Astrocyte (in vitro differentiated cells and primary cell): ENCODE data around the gene FYN. TPM values are rescaled to one million over a fixed set of nuclear protein-coding genes. Genes with fewer than 3 reads are reported as not detected.

Source experiments
- DNase-seq: peaks from one replicate; pipeline ENCODE4 v3.0.0-alpha.2; 2010; ENCODE audit warnings: low read depth
- FAIRE-seq: peaks from 2 replicates; lab custom pipeline; 2011; peaks lifted over from hg19 to GRCh38; lab: Jason Lieb, UNC
- H2AFZ ChIP-seq: 2 replicates; pipeline ENCODE4 v1.6.0; 2012; ENCODE audit warnings: low read depth, low read length, inconsistent platforms
- H3K27ac ChIP-seq: 2 replicates; pipeline ENCODE4 v1.5.1; 2011; ENCODE audit warnings: low read depth, low read length, inconsistent platforms
- H3K27me3 ChIP-seq: 2 replicates; pipeline ENCODE4 v1.6.0; 2011; ENCODE audit warnings: low read length, inconsistent platforms; ENCODE audit not compliant: insufficient read depth
- H3K36me3 ChIP-seq: 2 replicates; pipeline ENCODE4 v1.5.1; 2011; ENCODE audit warnings: low read length, inconsistent platforms; ENCODE audit not compliant: insufficient read depth
- H3K4me1 ChIP-seq: 2 replicates; pipeline ENCODE4 v1.5.1; 2011; ENCODE audit warnings: low read length, inconsistent platforms; ENCODE audit not compliant: insufficient read depth
- H3K4me2 ChIP-seq: 2 replicates; pipeline ENCODE4 v1.6.0; 2012; ENCODE audit warnings: low read length, inconsistent platforms
- H3K4me3 ChIP-seq: 2 replicates; pipeline ENCODE4 v1.5.1; 2011; ENCODE audit warnings: low read depth, mild to moderate bottlenecking, low read length, inconsistent platforms; ENCODE audit not compliant: insufficient read depth
- H3K79me2 ChIP-seq: 2 replicates; pipeline ENCODE4 v1.6.0; 2012; ENCODE audit warnings: mild to moderate bottlenecking, low read length, inconsistent platforms; ENCODE audit not compliant: insufficient read depth
- H3K9ac ChIP-seq: 2 replicates; pipeline ENCODE4 v1.6.0; 2012; ENCODE audit warnings: mild to moderate bottlenecking, low read length, inconsistent platforms
- H3K9me3 ChIP-seq: 2 replicates; pipeline ENCODE4 v1.5.1; 2012; ENCODE audit warnings: low read depth, mild to moderate bottlenecking, low read length, inconsistent platforms; ENCODE audit not compliant: insufficient read depth
- H4K20me1 ChIP-seq: 2 replicates; pipeline ENCODE4 v1.6.0; 2012; ENCODE audit warnings: low read length, inconsistent platforms; ENCODE audit not compliant: insufficient read depth
- H3K27ac Mint-ChIP-seq: one replicate; pipeline ENCODE4 v1.8.0; 2021; ENCODE audit warnings: mild to moderate bottlenecking, mixed read lengths; ENCODE audit not compliant: unreplicated experiment
- H3K27me3 Mint-ChIP-seq: one replicate; pipeline ENCODE4 v1.8.0; 2021; ENCODE audit warnings: low read depth, mixed read lengths; ENCODE audit not compliant: unreplicated experiment
- H3K36me3 Mint-ChIP-seq: one replicate; pipeline ENCODE4 v1.8.0; 2021; ENCODE audit warnings: low read depth, mixed read lengths; ENCODE audit not compliant: unreplicated experiment
- H3K4me1 Mint-ChIP-seq: one replicate; pipeline ENCODE4 v1.8.0; 2021; ENCODE audit warnings: low read depth, mixed read lengths; ENCODE audit not compliant: unreplicated experiment
- H3K4me3 Mint-ChIP-seq: one replicate; pipeline ENCODE4 v1.8.0; 2021; ENCODE audit warnings: mild to moderate bottlenecking, moderate library complexity, mixed read lengths; ENCODE audit not compliant: unreplicated experiment
- H3K9me3 Mint-ChIP-seq: one replicate; pipeline ENCODE4 v1.8.0; 2021; ENCODE audit warnings: mild to moderate bottlenecking, mixed read lengths; ENCODE audit not compliant: unreplicated experiment
- EZH2 ChIP-seq: IDR thresholded peaks from 2 replicates; pipeline ENCODE4 v1.6.1; 2012; ENCODE audit warnings: mild to moderate bottlenecking, low read length, inconsistent platforms; ENCODE audit not compliant: insufficient read depth
- total RNA-seq: library from RNA; stranded (reverse); gene quantifications from 2 replicates; pipeline ENCODE4 v1.2.1, GENCODE V29; 2021
- TF ChIP-seq, protein P1 (sequence below): IDR thresholded peaks from 2 replicates; pipeline ENCODE4 v1.5.1; 2011; ENCODE audit warnings: low read depth, mild to moderate bottlenecking, inconsistent platforms, low read length, moderate library complexity; ENCODE audit not compliant: insufficient read depth

Gene FYN
- total RNA-seq, 1 donor from 2014 or later: 167 TPM

- Histone ChIP-seq H3K36me3 (no peaks in the 10 kb centered on the region), H3K4me3 (no peak overlapping the region), H2AFZ (no peak overlapping the region), H3K27me3 (no peaks in the 10 kb centered on the region), H3K27ac (no peak overlapping the region), H3K4me2 (no peak overlapping the region), H4K20me1 (peaks cover 11% of the 10 kb centered on the region), H3K9me3 (no peaks in the 10 kb centered on the region), H3K79me2 (peaks cover 18% of the 10 kb centered on the region), H3K4me1 (peaks cover 22% of the 10 kb centered on the region), H3K9ac (no peak overlapping the region)
- Mint-ChIP-seq H3K27ac (no peak overlapping the region), H3K4me1 (peaks cover 8% of the 10 kb centered on the region), H3K4me3 (no peak overlapping the region), H3K27me3 (no peaks in the 10 kb centered on the region), H3K36me3 (no peaks in the 10 kb centered on the region), H3K9me3 (no peaks in the 10 kb centered on the region)
- FAIRE-seq (no peak), DNase-seq (no peak)
- TF ChIP-seq EZH2: no peak
- TF ChIP-seq, protein P1, sequence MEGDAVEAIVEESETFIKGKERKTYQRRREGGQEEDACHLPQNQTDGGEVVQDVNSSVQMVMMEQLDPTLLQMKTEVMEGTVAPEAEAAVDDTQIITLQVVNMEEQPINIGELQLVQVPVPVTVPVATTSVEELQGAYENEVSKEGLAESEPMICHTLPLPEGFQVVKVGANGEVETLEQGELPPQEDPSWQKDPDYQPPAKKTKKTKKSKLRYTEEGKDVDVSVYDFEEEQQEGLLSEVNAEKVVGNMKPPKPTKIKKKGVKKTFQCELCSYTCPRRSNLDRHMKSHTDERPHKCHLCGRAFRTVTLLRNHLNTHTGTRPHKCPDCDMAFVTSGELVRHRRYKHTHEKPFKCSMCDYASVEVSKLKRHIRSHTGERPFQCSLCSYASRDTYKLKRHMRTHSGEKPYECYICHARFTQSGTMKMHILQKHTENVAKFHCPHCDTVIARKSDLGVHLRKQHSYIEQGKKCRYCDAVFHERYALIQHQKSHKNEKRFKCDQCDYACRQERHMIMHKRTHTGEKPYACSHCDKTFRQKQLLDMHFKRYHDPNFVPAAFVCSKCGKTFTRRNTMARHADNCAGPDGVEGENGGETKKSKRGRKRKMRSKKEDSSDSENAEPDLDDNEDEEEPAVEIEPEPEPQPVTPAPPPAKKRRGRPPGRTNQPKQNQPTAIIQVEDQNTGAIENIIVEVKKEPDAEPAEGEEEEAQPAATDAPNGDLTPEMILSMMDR: no peak
Measured at GRCh38 chr6:111875741-111876140, 2.5 kb upstream of the FYN start.

GRCh38 chr6:111874025-111874415 lies 768 bp upstream of the FYN start:
- Mint-ChIP-seq H3K36me3 (no peaks in the 10 kb centered on the region), H3K9me3 (no peaks in the 10 kb centered on the region), H3K4me3 (peak overlapping the region; percentile 93), H3K4me1 (peaks cover 15% of the 10 kb centered on the region), H3K27me3 (no peaks in the 10 kb centered on the region), H3K27ac (peak overlapping the region; percentile 86)
- peaks cover 28% of the 10 kb centered on the region for H4K20me1 ChIP-seq
- H3K4me2 ChIP-seq: peak overlapping the region; percentile 99
- TF ChIP-seq EZH2: no peak
- TF ChIP-seq, protein P1: no peak
- H3K9ac ChIP-seq: peak overlapping the region; percentile 81
- peaks cover 16% of the 10 kb centered on the region for H3K4me1 ChIP-seq
- H2AFZ ChIP-seq: peak overlapping the region; percentile 83
- no peaks in the 10 kb centered on the region for H3K9me3 ChIP-seq
- DNase-seq (no peak), FAIRE-seq (no peak)
- no peaks in the 10 kb centered on the region for H3K36me3 ChIP-seq
- H3K27ac ChIP-seq: peak overlapping the region; percentile 40
- H3K27me3 ChIP-seq: no peaks in the 10 kb centered on the region
- H3K79me2 ChIP-seq: peaks cover 36% of the 10 kb centered on the region
- peak overlapping the region; percentile 86 for H3K4me3 ChIP-seq

GRCh38 chr6:111872401-111873177 lies 663 bp downstream of the FYN start:
- Mint-ChIP-seq H3K4me1 (peaks cover 19% of the 10 kb centered on the region), H3K36me3 (no peaks in the 10 kb centered on the region), H3K9me3 (no peaks in the 10 kb centered on the region), H3K4me3 (peak overlapping the region; percentile 98), H3K27me3 (no peaks in the 10 kb centered on the region), H3K27ac (no peak overlapping the region)
- Histone ChIP-seq H3K9ac (peak overlapping the region; percentile 92), H3K79me2 (peaks cover 50% of the 10 kb centered on the region), H4K20me1 (peaks cover 39% of the 10 kb centered on the region), H3K36me3 (no peaks in the 10 kb centered on the region), H3K27me3 (no peaks in the 10 kb centered on the region), H3K9me3 (no peaks in the 10 kb centered on the region), H3K27ac (peak overlapping the region; percentile 73), H3K4me2 (peak overlapping the region; percentile 99), H3K4me1 (peaks cover 16% of the 10 kb centered on the region), H3K4me3 (peak overlapping the region; percentile 86), H2AFZ (peak overlapping the region; percentile 54)
- TF ChIP-seq EZH2: no peak
- TF ChIP-seq, protein P1: no peak
- FAIRE-seq: no peak
- no peak for DNase-seq
